Duodenal mucosa (tissue), 2 donors: ENCODE results near the gene RANBP3.
A peak's percentile ranks its signal among the peaks of the same experiment; 100 is the strongest.
"Not testable (repeated sequence)": the region's sequence is repeated elsewhere in the genome, so short reads cannot be mapped to it uniquely, and the experiment has no call there.

Source experiments
- H3K27ac ChIP-seq: one replicate; pipeline ENCODE4 v1.7.0; 2013; ENCODE audit warnings: low read depth, low read length
- H3K27me3 ChIP-seq, 2 donors: one replicate each; pipeline ENCODE4 v1.7.0; 2013; ENCODE audit warnings: low read length in 2 of 2, control low read depth in 1 of 2; ENCODE audit not compliant: insufficient read depth in 2 of 2, control insufficient read depth in 1 of 2
- H3K36me3 ChIP-seq, 2 donors: one replicate each; pipeline ENCODE4 v1.7.0; 2013; ENCODE audit warnings: low read length in 2 of 2, control low read depth in 1 of 2; ENCODE audit not compliant: insufficient read depth in 2 of 2, control insufficient read depth in 1 of 2
- H3K4me1 ChIP-seq, 2 donors: one replicate each; pipeline ENCODE4 v1.7.0; 2013; ENCODE audit warnings: low read length in 2 of 2, control low read depth in 1 of 2; ENCODE audit not compliant: insufficient read depth in 2 of 2, control insufficient read depth in 1 of 2
- H3K4me3 ChIP-seq, 2 donors: one replicate each; pipeline ENCODE4 v1.7.0; 2013; ENCODE audit warnings: low read length in 2 of 2, low read depth in 1 of 2
- H3K9ac ChIP-seq, 2 donors: one replicate each; pipeline ENCODE4 v1.7.0; 2013; ENCODE audit warnings: low read length in 2 of 2, low read depth in 1 of 2
- H3K9me3 ChIP-seq, 2 donors: one replicate each; pipeline ENCODE4 v1.7.0; 2013; ENCODE audit warnings: low read length in 2 of 2, control low read depth in 1 of 2; ENCODE audit not compliant: control insufficient read depth in 1 of 2

RANBP3 gene

DNA sequence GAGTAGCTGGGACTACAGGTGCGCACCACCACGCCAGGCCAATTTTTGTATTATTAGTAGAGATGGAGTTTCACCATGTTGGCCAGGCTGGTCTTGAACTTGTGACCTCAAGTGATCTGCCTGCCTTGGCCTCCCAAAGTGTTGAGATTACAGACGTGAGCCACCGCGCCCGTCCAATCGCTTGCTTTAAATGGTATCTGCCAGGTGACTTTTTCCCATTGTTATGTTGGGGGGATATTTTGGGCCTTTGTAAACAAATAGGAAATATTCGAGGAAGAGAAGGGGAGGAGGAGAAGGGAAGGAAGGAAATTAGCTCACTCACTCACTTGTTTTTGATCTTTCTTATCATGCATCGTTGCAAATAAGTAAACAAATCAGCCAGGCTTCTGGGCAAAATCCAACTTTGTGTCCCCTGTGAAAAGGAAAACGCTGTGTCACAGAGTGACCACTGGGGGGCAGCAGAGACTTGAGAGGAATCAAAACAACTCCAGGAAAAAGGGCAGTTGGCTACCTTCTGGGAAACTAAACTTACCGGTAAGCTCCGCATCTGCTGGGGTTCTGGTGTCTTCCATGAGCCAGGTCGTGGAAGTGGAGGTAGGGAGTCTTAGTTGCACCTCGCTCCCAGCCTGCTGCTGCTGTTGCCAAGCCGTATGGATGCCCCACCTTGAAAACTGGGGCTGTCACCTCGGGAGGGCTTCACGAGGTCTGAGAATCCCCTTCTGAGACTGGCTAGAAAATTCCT is 9.3 kb upstream of the RANBP3 start:
- H3K4me3 ChIP-seq, result peak overlapping the region; percentile 62 to 82
- H3K9me3 ChIP-seq, result no peaks in the 10 kb centered on the region
- peak overlapping the region; percentile 59 to 68 for H3K9ac ChIP-seq
- H3K36me3 ChIP-seq, result no peaks in the 10 kb centered on the region
- no peak overlapping the region for H3K27ac ChIP-seq
- H3K4me1 ChIP-seq, result peaks cover 6 to 10% of the 10 kb centered on the region in 2 donors
- H3K27me3 ChIP-seq, result no peaks in the 10 kb centered on the region

DNA sequence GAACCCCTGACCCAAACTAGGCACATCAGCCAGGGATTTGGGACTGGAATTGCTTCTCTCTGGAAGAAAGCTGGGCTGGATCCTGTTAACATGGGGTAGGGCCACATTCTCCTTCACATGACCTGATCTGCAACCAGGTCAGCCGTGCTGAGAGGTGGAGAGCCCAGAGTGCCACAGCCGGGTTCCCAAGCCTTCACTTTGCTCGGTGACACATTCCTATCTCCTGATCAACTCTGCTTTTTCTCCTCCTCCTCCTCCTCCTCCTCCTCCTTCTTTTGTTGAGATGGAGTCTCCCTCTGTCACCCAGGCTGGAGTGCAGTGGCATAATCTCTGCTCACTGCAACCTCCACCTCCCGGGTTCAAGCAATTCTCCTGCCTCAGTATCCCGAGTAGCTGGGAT is 7.9 kb upstream of the RANBP3 start:
- not testable (repeated sequence) for H3K36me3 ChIP-seq, H3K27ac ChIP-seq, H3K27me3 ChIP-seq, H3K9me3 ChIP-seq, H3K9ac ChIP-seq, H3K4me3 ChIP-seq, H3K4me1 ChIP-seq

DNA sequence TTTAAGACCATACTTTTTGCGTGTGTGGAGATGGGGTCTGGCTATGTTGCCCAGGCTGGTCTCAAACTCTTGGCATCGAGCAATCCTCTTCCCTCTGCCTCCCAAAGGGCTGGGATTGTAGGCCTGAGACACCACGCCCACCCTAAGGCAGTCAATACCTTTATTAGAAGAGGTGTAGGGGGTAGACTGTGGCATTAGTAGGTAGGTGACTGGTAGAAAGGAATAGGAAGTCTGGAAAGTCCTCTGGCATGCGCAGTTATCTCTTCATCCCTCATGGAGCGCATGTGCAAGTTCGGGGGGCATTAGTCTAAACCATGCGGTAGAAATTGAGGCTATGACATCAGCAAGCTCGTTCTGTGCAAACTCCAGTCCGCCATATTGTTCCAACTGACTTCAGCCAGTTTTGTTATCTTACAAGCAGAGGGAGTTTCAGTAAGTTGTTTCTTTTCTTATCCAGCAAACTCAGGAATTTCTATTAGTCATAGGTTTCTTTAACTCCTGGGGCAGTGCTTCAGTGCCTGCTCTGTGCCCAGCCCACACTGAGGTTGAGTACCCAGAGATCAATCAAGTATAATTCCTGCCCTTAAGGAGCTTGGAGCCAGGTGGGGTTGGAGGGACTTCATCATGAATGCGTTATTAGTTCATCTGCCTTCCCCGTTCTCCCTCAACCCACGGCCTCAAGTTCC is 7.3 kb upstream of the RANBP3 start:
- Histone ChIP-seq H3K9me3 (no peaks in the 10 kb centered on the region), H3K4me3 (no peak overlapping the region), H3K4me1 (peaks cover 6 to 10% of the 10 kb centered on the region in 2 donors), H3K27ac (no peak overlapping the region), H3K9ac (no peak overlapping the region), H3K36me3 (no peaks in the 10 kb centered on the region), H3K27me3 (no peaks in the 10 kb centered on the region)

GRCh38 chr19:5984600-5984999 is 6.7 kb upstream of the RANBP3 start:
- Histone ChIP-seq H3K27me3 (no peaks in the 10 kb centered on the region), H3K9me3 (no peaks in the 10 kb centered on the region), H3K27ac (no peak overlapping the region), H3K36me3 (no peaks in the 10 kb centered on the region), H3K9ac (no peak overlapping the region), H3K4me1 (peaks cover 7 to 10% of the 10 kb centered on the region in 2 donors), H3K4me3 (no peak overlapping the region)

- Histone ChIP-seq H3K36me3 (no peaks in the 10 kb centered on the region), H3K27ac (no peak overlapping the region)
Observed at GRCh38 chr19:5983367-5983955, 5.5 kb upstream of the RANBP3 start.

GRCh38 chr19:5978606-5979552 is 939 bp upstream of the RANBP3 start:
- peaks cover 0 to 7% of the 10 kb centered on the region in 2 donors for H3K36me3 ChIP-seq
- peak overlapping the region; percentile 69 to 90 for H3K9ac ChIP-seq
- peaks cover 39 to 48% of the 10 kb centered on the region in 2 donors for H3K4me1 ChIP-seq
- H3K27me3 ChIP-seq, result no peaks in the 10 kb centered on the region
- peak overlapping the region; percentile 68 to 76 for H3K4me3 ChIP-seq
- H3K9me3 ChIP-seq, result no peaks in the 10 kb centered on the region
- peak overlapping the region; percentile 81 for H3K27ac ChIP-seq

More at GRCh38 chr19:5983367-5983955, 5.5 kb upstream of the RANBP3 start:
- H3K4me3 ChIP-seq, result no peak overlapping the region
- peaks cover 16 to 17% of the 10 kb centered on the region in 2 donors for H3K4me1 ChIP-seq
- H3K9me3 ChIP-seq, result no peaks in the 10 kb centered on the region
- no peaks in the 10 kb centered on the region for H3K27me3 ChIP-seq
- H3K9ac ChIP-seq, result no peak overlapping the region

GRCh38 chr19:5977222-5977784 is 637 bp downstream of the RANBP3 start:
- Histone ChIP-seq H3K9ac (peak overlapping the region; percentile 88 to 92), H3K36me3 (peaks cover 6 to 19% of the 10 kb centered on the region in 2 donors), H3K27me3 (no peaks in the 10 kb centered on the region), H3K9me3 (no peaks in the 10 kb centered on the region), H3K27ac (peak overlapping the region; percentile 70), H3K4me3 (peak overlapping the region; percentile 81 to 90), H3K4me1 (peaks cover 42 to 51% of the 10 kb centered on the region in 2 donors)

DNA sequence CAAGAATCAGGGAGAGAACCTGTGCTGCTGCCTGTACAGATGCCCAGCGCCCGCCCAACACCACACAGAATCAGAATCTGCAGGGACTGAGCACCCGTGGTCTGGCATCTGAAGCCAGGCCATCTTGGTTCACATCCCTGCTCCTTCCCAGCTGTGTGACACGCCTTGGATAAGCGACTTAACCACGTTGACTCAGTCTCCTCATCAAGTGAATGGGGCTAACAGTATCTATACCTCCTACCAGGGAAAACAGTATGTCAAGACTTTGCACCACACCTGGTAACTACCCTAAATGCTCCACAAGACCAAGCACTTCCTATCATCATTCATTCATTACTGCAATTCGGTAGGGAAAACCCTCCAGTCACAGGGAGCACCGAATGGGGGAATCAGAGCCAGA is 1.2 kb downstream of the RANBP3 start:
- no peak overlapping the region for H3K27ac ChIP-seq
- no peaks in the 10 kb centered on the region for H3K27me3 ChIP-seq
- peak overlapping the region; percentile 88 to 92 for H3K9ac ChIP-seq

GRCh38 chr19:5975388-5975728 is 2.6 kb downstream of the RANBP3 start:
- no peak overlapping the region for H3K9ac ChIP-seq
- H3K9me3 ChIP-seq, result no peaks in the 10 kb centered on the region
- peaks cover 49 to 56% of the 10 kb centered on the region in 2 donors for H3K4me1 ChIP-seq
- no peak overlapping the region for H3K27ac ChIP-seq
- H3K4me3 ChIP-seq, result peak overlapping the region in 1 of 2 donors; percentile 5
- H3K36me3 ChIP-seq, result peaks cover 6 to 29% of the 10 kb centered on the region in 2 donors
- H3K27me3 ChIP-seq, result no peaks in the 10 kb centered on the region

More for the DNA sequence above, 1.2 kb downstream of the RANBP3 start:
- Histone ChIP-seq H3K4me3 (peak overlapping the region; percentile 81 to 90), H3K9me3 (no peaks in the 10 kb centered on the region), H3K36me3 (peaks cover 6 to 25% of the 10 kb centered on the region in 2 donors), H3K4me1 (peaks cover 42 to 56% of the 10 kb centered on the region in 2 donors)
